VCaP (cell line): ENCODE results near the gene SIGLEC1.

Source experiments
- H3K27ac ChIP-seq: fragments of 450-650 bp; 2 replicates; pipeline ENCODE4 v1.5.1; 2017
- CTCF ChIP-seq: fragments of 450-650 bp; conservative IDR thresholded peaks from 2 replicates; pipeline ENCODE4 v1.5.1; 2017; ENCODE audit warnings: mild to moderate bottlenecking, moderate library complexity

Gene SIGLEC1

GRCh38 chr20:3735768-3736167 lies 23.4 kb upstream of the SIGLEC1 start:
- no peak for TF ChIP-seq CTCF
- H3K27ac ChIP-seq = peak overlapping the region; percentile 23

DNA sequence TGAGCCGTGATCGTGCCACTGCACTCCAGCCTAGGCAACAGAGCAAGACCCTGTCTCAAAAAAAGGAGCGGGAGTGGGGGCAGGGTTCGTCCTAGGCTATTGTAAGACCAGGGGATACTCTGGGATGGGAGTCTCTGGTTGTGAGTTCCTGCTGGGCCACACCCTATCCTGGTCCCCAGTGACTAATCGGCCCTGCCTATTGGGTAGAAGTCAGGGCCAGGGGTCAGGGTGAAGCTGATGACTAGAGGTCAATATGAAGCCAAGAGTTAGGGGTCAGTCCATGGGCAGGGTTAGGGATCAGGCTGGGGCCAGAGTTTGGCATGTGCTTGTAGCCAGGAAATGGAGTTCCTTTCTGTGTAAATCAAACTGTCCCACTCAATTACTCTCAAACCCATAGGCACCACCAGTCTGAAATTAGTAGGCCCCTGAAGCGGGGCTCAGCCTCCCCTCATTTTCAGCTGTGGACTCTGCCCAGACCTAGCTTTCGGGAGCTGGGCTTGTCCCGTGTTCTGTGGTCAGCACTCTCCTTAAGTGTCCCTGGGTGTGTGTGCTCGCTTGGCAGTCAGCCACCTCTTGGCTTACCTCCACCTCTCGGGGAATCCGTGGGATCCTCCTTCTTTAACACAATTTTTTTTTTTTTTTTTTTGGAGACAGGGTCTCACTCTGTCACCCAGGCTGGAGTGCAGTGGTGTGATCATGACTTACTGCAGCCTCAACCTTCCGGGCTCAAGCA lies 21.9 kb upstream of the SIGLEC1 start:
- TF ChIP-seq CTCF = no peak
- peak overlapping the region; percentile 14; the same call in 1 of the 2 replicates for H3K27ac ChIP-seq

DNA sequence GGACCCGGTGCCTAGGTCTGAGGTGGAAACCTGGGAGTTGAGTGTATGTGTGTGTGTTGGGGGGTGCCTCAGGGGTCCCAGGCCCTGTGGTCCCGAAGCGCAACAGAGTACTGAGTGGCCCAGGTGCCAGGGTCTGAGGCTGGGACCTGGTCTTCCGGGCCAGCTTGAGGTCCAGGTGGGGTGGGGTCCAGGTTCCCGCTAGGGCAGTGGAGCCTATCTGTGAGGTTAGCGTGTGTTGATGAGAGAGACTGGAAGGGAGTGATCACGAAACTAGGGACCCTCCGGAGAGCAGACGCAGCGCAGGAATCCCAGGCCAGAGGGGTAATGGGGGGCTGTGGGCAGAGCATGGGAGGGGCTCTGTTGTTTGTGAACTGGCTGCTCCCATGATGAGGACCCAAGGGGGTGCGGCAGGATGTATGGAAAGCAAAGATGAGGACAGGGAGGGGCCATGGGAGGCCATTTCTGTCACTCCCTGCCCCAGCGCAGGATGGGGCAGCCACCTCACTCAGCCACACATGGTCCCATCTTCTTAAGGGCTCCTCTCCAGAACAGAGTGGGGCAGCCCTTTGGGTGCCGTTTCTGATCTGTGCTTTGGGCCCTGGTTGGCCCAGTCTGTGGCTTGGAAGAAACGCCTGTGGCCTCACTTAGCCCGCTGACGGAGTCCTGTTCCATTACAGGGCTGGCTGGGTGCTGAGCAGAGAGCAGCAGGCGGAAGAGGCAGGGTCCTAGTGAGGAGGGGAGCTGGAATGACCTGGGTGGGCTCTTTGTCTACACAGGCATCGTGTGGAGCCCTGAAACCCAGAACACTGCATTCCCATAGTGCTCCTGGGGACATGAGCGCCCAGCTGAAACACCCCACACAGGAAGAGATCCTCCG lies 21.0 kb upstream of the SIGLEC1 start:
- peak overlapping the region; percentile 14; the same call in 1 of the 2 replicates for H3K27ac ChIP-seq
- no peak for TF ChIP-seq CTCF

DNA sequence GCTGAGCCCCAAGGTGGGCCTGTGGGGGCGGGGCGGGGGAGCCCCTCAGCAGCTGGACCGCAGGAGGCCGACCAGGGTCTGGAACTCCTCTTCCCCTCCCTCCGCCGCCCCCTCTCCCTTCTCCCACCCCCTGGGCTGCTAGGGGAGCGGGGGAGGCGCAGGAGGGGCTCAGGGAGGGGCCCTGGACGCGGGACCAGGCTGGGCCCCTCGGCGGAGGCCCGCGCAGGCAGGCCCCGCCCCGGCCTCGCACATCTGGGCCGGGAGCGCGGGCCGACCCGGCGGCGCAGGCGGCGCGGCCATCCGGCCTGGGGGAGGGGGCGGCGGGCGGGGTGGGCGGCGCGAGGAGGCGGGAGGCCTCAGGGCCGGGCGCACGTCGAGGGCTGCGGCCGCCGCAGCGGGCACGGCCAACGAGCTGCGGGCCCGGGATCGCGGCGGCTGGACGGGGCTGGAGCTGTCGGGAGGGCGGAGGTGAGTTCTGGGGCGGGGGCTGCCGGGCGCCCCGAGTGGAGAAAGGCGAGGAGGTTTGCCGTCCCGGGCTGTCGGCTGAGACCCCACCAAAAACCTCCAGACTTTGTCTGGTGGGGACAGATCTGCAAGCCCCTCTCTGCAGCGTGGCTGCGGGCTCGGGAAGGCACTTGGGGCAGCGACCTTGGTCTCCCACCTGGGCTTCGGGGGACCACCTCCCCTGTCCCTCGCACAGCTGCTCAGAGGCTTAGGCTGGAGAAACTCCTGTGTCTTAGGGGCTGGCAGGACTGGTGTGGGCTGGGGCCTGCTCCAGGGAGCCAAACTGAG lies 20.1 kb upstream of the SIGLEC1 start, which contains the start of gene HSPA12B:
Gene HSPA12B (plus strand): TSS at position 359 of the 792 bp plus-strand sequence. CDS start 5,990 bp downstream, outside the sequence.
- no peak for TF ChIP-seq CTCF
- no peak within 1 kb of the TSS for H3K27ac ChIP-seq

DNA sequence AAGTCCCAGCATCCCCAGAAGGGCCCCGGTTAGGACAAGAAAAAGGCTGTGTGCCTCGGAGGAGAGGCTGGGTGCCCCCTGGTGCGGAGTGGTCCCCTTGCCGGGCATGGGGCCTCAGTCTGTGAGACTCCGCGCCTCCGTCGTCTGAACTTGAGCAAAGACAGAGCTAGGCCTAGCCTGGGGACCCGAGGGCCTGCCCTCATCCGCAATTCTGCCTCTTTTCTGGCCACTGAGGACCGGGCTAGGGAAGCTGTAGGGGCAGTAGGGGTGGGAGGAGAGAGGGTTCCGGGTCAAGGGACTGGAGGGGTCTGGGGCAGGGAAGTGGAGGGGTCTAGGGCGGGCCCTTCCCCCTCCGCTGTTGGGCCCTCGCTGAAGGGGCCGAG lies 19.5 kb upstream of the SIGLEC1 start:
- no peak overlapping the region for H3K27ac ChIP-seq

GRCh38 chr20:3730803-3731672 lies 18.6 kb upstream of the SIGLEC1 start:
- no peak for TF ChIP-seq CTCF
- no peak overlapping the region for H3K27ac ChIP-seq

More for the DNA sequence above, 19.5 kb upstream of the SIGLEC1 start:
- TF ChIP-seq CTCF = no peak
